Smooth muscle cell (in vitro differentiated cells): ENCODE results near the gene KCNJ10. TPM values are rescaled to one million over a fixed set of nuclear protein-coding genes. Genes with fewer than 3 reads are reported as not detected.

Source experiments
- DNase-seq: peaks from one replicate; lab custom pipeline; 2025; ENCODE audit not compliant: unreplicated experiment; lab: John Stamatoyannopoulos, UW
- H2AFZ ChIP-seq: fragments of 200-600 bp; sonication (generic); 2 replicates; pipeline ENCODE4 v1.6.0; 2016; ENCODE audit warnings: antibody characterized with exemption, low read depth, mild to moderate bottlenecking
- H3F3A ChIP-seq: fragments of 200-600 bp; sonication (generic); 2 replicates; pipeline ENCODE4 v1.6.0; 2017; ENCODE audit warnings: antibody characterized with exemption, low read depth
- H3K27ac ChIP-seq: fragments of 200-600 bp; sonication (generic); 2 replicates; pipeline ENCODE4 v1.5.1; 2016; ENCODE audit warnings: low read depth, mild to moderate bottlenecking
- H3K27me3 ChIP-seq: fragments of 200-600 bp; sonication (generic); 2 replicates; pipeline ENCODE4 v1.6.1; 2016; ENCODE audit warnings: low read depth, mild to moderate bottlenecking
- H3K36me3 ChIP-seq: fragments of 200-600 bp; sonication (generic); 2 replicates; pipeline ENCODE4 v1.5.1; 2016; ENCODE audit warnings: low read depth
- H3K4me1 ChIP-seq: fragments of 200-600 bp; sonication (generic); 2 replicates; pipeline ENCODE4 v1.5.1; 2016; ENCODE audit warnings: low read depth
- H3K4me2 ChIP-seq: fragments of 200-600 bp; sonication (generic); 2 replicates; pipeline ENCODE4 v1.6.0; 2016; ENCODE audit warnings: mild to moderate bottlenecking
- H3K4me3 ChIP-seq: fragments of 200-600 bp; sonication (generic); 2 replicates; pipeline ENCODE4 v1.5.1; 2016; ENCODE audit warnings: mild to moderate bottlenecking
- H3K79me2 ChIP-seq: fragments of 200-600 bp; sonication (generic); 2 replicates; pipeline ENCODE4 v1.6.0; 2016; ENCODE audit warnings: low read depth, mild to moderate bottlenecking
- H3K9ac ChIP-seq: fragments of 200-600 bp; sonication (generic); 2 replicates; pipeline ENCODE4 v1.6.0; 2016; ENCODE audit warnings: low read depth
- H3K9me3 ChIP-seq: fragments of 200-600 bp; sonication (generic); replicated peaks from 2 replicates; pipeline ENCODE4 v1.5.1; 2016; ENCODE audit warnings: low read depth
- H4K20me1 ChIP-seq: fragments of 200-600 bp; sonication (generic); 2 replicates; pipeline ENCODE4 v1.6.0; 2016; ENCODE audit warnings: low read depth
- WGBS: methylation state at CpG from one replicate; pipeline ENCODE4 v1.1.7; 2016; ENCODE audit warnings: low lambda C conversion rate; 5-methylcytosine and 5-hydroxymethylcytosine counted together
- polyA plus RNA-seq: library from polyadenylated mRNA; unstranded; fragments of >200 nt; fragmentation: Nextera tagmentation; extraction: Ambion mirVana; gene quantifications from 2 replicates; pipeline ENCODE4 v1.2.1, GENCODE V29; 2016
- total RNA-seq: library from RNA; depleted of rRNA; stranded (reverse); fragments of >200 nt; gene quantifications from 2 replicates; pipeline ENCODE4 v1.2.3, GENCODE V29; 2014
- TF ChIP-seq, protein P1 (sequence below): fragments of 200-600 bp; sonication (generic); IDR thresholded peaks from 2 replicates; pipeline ENCODE4 v1.5.1; 2017; ENCODE audit warnings: borderline replicate concordance, mild to moderate bottlenecking, antibody characterized with exemption; ENCODE audit not compliant: insufficient read depth, poor library complexity, severe bottlenecking

KCNJ10 gene
- total and polyA plus RNA-seq, 2 experiments from 2014 or later: not detected

GRCh38 chr1:159964144-159964543, 105.8 kb downstream of the KCNJ10 start:
- Histone ChIP-seq H3K4me3 (no peak overlapping the region), H2AFZ (no peak overlapping the region), H3K36me3 (no peaks in the 10 kb centered on the region), H3K4me1 (no peaks in the 10 kb centered on the region), H3K27ac (no peak overlapping the region), H4K20me1 (no peaks in the 10 kb centered on the region), H3F3A (no peaks in the 10 kb centered on the region), H3K27me3 (peaks cover 36% of the 10 kb centered on the region), H3K9ac (no peak overlapping the region), H3K4me2 (no peak overlapping the region), H3K9me3 (no peaks in the 10 kb centered on the region), H3K79me2 (no peaks in the 10 kb centered on the region)
- TF ChIP-seq, protein P1, sequence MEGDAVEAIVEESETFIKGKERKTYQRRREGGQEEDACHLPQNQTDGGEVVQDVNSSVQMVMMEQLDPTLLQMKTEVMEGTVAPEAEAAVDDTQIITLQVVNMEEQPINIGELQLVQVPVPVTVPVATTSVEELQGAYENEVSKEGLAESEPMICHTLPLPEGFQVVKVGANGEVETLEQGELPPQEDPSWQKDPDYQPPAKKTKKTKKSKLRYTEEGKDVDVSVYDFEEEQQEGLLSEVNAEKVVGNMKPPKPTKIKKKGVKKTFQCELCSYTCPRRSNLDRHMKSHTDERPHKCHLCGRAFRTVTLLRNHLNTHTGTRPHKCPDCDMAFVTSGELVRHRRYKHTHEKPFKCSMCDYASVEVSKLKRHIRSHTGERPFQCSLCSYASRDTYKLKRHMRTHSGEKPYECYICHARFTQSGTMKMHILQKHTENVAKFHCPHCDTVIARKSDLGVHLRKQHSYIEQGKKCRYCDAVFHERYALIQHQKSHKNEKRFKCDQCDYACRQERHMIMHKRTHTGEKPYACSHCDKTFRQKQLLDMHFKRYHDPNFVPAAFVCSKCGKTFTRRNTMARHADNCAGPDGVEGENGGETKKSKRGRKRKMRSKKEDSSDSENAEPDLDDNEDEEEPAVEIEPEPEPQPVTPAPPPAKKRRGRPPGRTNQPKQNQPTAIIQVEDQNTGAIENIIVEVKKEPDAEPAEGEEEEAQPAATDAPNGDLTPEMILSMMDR: no peak
- no peak for DNase-seq
- WGBS: 89% methylated on average over 3 of the region's 3 CpGs

DNA sequence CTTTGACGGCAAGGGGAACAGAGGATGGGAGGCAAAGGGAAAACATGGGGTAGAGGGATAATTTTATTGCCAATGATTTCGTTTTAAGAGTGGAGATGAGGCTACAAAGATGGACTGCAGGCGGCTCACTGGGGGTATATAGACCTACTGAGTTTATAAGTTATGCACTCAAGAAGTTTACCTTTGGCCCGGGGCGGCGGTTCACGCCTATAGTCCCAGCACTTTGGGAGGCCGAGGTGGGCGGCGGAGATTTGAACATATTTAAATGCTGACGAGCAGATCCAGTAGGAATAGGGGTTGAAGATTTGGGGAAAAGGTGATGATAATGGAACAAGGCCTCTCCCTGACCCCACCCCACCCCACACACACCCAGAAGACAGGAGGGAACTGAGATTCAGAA, 107.8 kb downstream of the KCNJ10 start:
- no peak overlapping the region for H3K27ac ChIP-seq
- DNase-seq: no peak
- H3K36me3 ChIP-seq: no peaks in the 10 kb centered on the region
- TF ChIP-seq, protein P1: no peak
- no peak overlapping the region for H3K4me3 ChIP-seq
- H3K9me3 ChIP-seq: no peaks in the 10 kb centered on the region
- no peak overlapping the region for H3K9ac ChIP-seq
- WGBS: 95% methylated on average over 11 of the region's 11 CpGs
- H2AFZ ChIP-seq: no peak overlapping the region
- H4K20me1 ChIP-seq: no peaks in the 10 kb centered on the region
- peaks cover 22% of the 10 kb centered on the region for H3K27me3 ChIP-seq
- no peak overlapping the region for H3K4me2 ChIP-seq
- H3K79me2 ChIP-seq: no peaks in the 10 kb centered on the region
- H3K4me1 ChIP-seq: no peaks in the 10 kb centered on the region
- H3F3A ChIP-seq: no peaks in the 10 kb centered on the region

GRCh38 chr1:159961636-159962035, 108.3 kb downstream of the KCNJ10 start:
- no peak overlapping the region for H3K9ac ChIP-seq
- no peaks in the 10 kb centered on the region for H4K20me1 ChIP-seq
- H2AFZ ChIP-seq: no peak overlapping the region
- H3K4me1 ChIP-seq: no peaks in the 10 kb centered on the region
- no peaks in the 10 kb centered on the region for H3K9me3 ChIP-seq
- H3K27ac ChIP-seq: no peak overlapping the region
- TF ChIP-seq, protein P1: no peak
- H3K4me3 ChIP-seq: no peak overlapping the region
- no peaks in the 10 kb centered on the region for H3F3A ChIP-seq
- DNase-seq: no peak
- WGBS: 96% methylated on average over 15 of the region's 15 CpGs
- no peak overlapping the region for H3K4me2 ChIP-seq
- H3K36me3 ChIP-seq: no peaks in the 10 kb centered on the region
- peaks cover 16% of the 10 kb centered on the region for H3K27me3 ChIP-seq
- H3K79me2 ChIP-seq: no peaks in the 10 kb centered on the region

DNA sequence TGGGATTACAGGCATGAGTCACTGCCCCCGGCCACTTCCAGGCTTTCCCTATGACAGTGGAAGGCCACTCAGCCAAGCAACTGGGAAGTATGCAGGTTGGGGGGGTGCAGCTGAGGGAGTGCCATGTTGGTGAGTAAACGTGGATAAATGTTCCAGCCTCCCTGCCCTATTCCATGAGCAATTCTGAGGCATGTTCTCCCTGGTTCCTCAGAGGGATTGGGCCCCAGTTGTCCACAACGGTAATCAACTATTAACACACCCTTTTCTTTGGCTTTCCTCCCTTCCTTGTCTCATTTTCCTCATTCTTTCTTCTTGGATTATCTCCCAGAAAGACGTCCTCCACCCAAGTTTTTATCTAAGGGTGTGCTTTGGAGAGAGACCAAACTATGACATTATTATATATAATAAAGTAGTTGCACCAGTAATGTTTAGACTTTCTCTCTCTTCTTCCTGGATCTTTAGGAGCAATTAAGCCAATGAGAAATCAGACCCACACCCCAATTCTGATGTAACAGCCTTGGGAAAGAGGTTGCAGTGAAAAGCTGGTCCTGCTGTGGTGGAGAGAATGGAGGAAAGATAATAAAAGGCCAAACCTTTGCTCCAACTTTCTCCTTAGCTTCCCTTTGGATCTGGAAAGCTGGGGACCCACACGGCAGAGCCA, 109.1 kb downstream of the KCNJ10 start:
- Histone ChIP-seq H3K27ac (no peak overlapping the region), H4K20me1 (no peaks in the 10 kb centered on the region), H3K9ac (no peak overlapping the region), H3F3A (no peaks in the 10 kb centered on the region), H3K36me3 (no peaks in the 10 kb centered on the region), H3K4me2 (no peak overlapping the region), H3K27me3 (peaks cover 11% of the 10 kb centered on the region), H3K9me3 (no peaks in the 10 kb centered on the region), H3K4me3 (no peak overlapping the region), H3K79me2 (no peaks in the 10 kb centered on the region), H3K4me1 (no peaks in the 10 kb centered on the region), H2AFZ (no peak overlapping the region)
- no peak for DNase-seq
- WGBS: 80% methylated on average over 5 of the region's 5 CpGs
- TF ChIP-seq, protein P1: no peak
